Hepatocyte (in vitro differentiated cells): Measurements from ENCODE around the gene BID. TPM values are rescaled to one million over a fixed set of nuclear protein-coding genes. Genes with fewer than 3 reads are reported as not detected.

Experiments used
- DNase-seq: peaks from one replicate; pipeline ENCODE4 v3.0.0-alpha.2; 2016; ENCODE audit warnings: low spot score
- H2AFZ ChIP-seq: fragments of 200-600 bp; sonication (generic); 2 replicates; pipeline ENCODE4 v1.6.0; 2016; ENCODE audit warnings: antibody characterized with exemption, mild to moderate bottlenecking
- H3K27ac ChIP-seq: fragments of 200-600 bp; sonication (generic); 2 replicates; pipeline ENCODE4 v1.5.1; 2016; ENCODE audit warnings: mild to moderate bottlenecking
- H3K27me3 ChIP-seq: fragments of 200-600 bp; sonication (generic); 2 replicates; pipeline ENCODE4 v1.6.1; 2016
- H3K36me3 ChIP-seq: fragments of 200-600 bp; sonication (generic); replicated peaks from 2 replicates; pipeline ENCODE4 v1.5.1; 2016; ENCODE audit warnings: low read depth; ENCODE audit not compliant: insufficient read depth
- H3K4me1 ChIP-seq: fragments of 200-600 bp; sonication (generic); 2 replicates; pipeline ENCODE4 v1.5.1; 2016; ENCODE audit warnings: mild to moderate bottlenecking, moderate library complexity; ENCODE audit not compliant: insufficient read depth
- H3K4me2 ChIP-seq: fragments of 200-600 bp; sonication (generic); 2 replicates; pipeline ENCODE4 v1.6.0; 2016
- H3K4me3 ChIP-seq: fragments of 200-600 bp; sonication (generic); 2 replicates; pipeline ENCODE4 v1.5.1; 2016; ENCODE audit warnings: mild to moderate bottlenecking
- H3K79me2 ChIP-seq: fragments of 200-600 bp; sonication (generic); 2 replicates; pipeline ENCODE4 v1.6.0; 2017; ENCODE audit warnings: mild to moderate bottlenecking
- H3K9me2 ChIP-seq: fragments of 200-600 bp; sonication (generic); replicated peaks from 2 replicates; pipeline ENCODE4 v1.6.0; 2017; ENCODE audit warnings: mild to moderate bottlenecking; ENCODE audit not compliant: insufficient read depth
- H3K9me3 ChIP-seq: fragments of 200-600 bp; sonication (generic); 2 replicates; pipeline ENCODE4 v1.5.1; 2016; ENCODE audit warnings: low read depth, mild to moderate bottlenecking
- H4K20me1 ChIP-seq: fragments of 200-600 bp; sonication (generic); 2 replicates; pipeline ENCODE4 v1.6.0; 2016; ENCODE audit warnings: mild to moderate bottlenecking; ENCODE audit not compliant: insufficient read depth, poor library complexity, severe bottlenecking
- EZH2 ChIP-seq: fragments of 200-600 bp; sonication (generic); IDR thresholded peaks from 2 replicates; pipeline ENCODE4 v1.6.1; 2016; ENCODE audit warnings: antibody characterized with exemption, mild to moderate bottlenecking, borderline replicate concordance
- EZH2phosphoT487 ChIP-seq: fragments of 200-600 bp; sonication (generic); IDR thresholded peaks from one replicate; pipeline ENCODE4 v1.6.1; 2018; ENCODE audit warnings: antibody characterized with exemption, mild to moderate bottlenecking, low read depth, moderate library complexity; ENCODE audit not compliant: unreplicated experiment, severe bottlenecking
- WGBS: methylation state at CpG from one replicate; pipeline ENCODE4 v1.1.6; 2016; ENCODE audit warnings: low lambda C conversion rate; ENCODE audit errors: missing lambda C conversion rate; 5-methylcytosine and 5-hydroxymethylcytosine counted together
- polyA plus RNA-seq: library from polyadenylated mRNA; unstranded; fragments of >200 nt; fragmentation: Nextera tagmentation; extraction: Ambion mirVana; gene quantifications from 2 replicates; pipeline ENCODE4 v1.2.1, GENCODE V29; 2016
- total RNA-seq: library from RNA; depleted of rRNA; stranded (reverse); fragments of >200 nt; gene quantifications from 2 replicates; pipeline ENCODE4 v1.2.3, GENCODE V29; 2014
- TF ChIP-seq, protein P1 (sequence below): fragments of 200-600 bp; sonication (generic); IDR thresholded peaks from 2 replicates; pipeline ENCODE4 v1.5.1; 2016; ENCODE audit warnings: antibody characterized with exemption, mild to moderate bottlenecking; ENCODE audit not compliant: poor library complexity

Gene BID
- total and polyA plus RNA-seq, 2 experiments from 2014 or later, result 34.5 to 55.5 TPM

GRCh38 chr22:17817079-17817478, 42.8 kb upstream of the BID start:
- Histone ChIP-seq H3K9me2 (no peaks in the 10 kb centered on the region), H3K79me2 (no peaks in the 10 kb centered on the region), H3K4me3 (no peak overlapping the region), H2AFZ (no peak overlapping the region), H4K20me1 (no peaks in the 10 kb centered on the region), H3K27ac (no peak overlapping the region), H3K4me1 (no peaks in the 10 kb centered on the region), H3K9me3 (no peaks in the 10 kb centered on the region), H3K36me3 (no peaks in the 10 kb centered on the region), H3K27me3 (no peaks in the 10 kb centered on the region), H3K4me2 (no peak overlapping the region)
- no peak for TF ChIP-seq EZH2
- TF ChIP-seq, protein P1, sequence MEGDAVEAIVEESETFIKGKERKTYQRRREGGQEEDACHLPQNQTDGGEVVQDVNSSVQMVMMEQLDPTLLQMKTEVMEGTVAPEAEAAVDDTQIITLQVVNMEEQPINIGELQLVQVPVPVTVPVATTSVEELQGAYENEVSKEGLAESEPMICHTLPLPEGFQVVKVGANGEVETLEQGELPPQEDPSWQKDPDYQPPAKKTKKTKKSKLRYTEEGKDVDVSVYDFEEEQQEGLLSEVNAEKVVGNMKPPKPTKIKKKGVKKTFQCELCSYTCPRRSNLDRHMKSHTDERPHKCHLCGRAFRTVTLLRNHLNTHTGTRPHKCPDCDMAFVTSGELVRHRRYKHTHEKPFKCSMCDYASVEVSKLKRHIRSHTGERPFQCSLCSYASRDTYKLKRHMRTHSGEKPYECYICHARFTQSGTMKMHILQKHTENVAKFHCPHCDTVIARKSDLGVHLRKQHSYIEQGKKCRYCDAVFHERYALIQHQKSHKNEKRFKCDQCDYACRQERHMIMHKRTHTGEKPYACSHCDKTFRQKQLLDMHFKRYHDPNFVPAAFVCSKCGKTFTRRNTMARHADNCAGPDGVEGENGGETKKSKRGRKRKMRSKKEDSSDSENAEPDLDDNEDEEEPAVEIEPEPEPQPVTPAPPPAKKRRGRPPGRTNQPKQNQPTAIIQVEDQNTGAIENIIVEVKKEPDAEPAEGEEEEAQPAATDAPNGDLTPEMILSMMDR, result no peak
- no peak for TF ChIP-seq EZH2phosphoT487
- WGBS, result 93% methylated on average over 21 of the region's 21 CpGs
- no peak for DNase-seq

DNA sequence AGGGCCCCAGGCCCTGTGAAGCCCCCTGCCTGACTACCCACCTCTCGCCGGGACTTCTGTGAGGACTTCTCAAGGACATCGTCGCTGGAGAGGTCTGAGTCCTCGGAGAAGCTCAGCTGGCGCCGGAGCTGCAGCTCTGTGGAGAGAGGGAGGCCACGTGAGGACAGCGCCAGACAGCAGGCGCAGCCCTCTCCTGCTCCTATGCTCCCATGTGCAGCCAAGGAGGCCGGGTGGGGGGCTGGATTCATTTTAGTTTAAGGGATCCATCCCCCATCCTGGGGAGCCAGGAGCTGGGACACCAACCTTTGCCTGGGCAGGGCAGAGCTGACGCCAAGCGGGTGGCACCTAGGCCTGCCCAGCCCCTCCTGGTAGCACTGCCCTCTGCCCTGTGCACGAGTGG, 42.4 kb upstream of the BID start:
- TF ChIP-seq EZH2 (no peak), EZH2phosphoT487 (no peak)
- no peak overlapping the region for H3K4me3 ChIP-seq
- H4K20me1 ChIP-seq, result no peaks in the 10 kb centered on the region
- H2AFZ ChIP-seq, result no peak overlapping the region
- H3K4me1 ChIP-seq, result no peaks in the 10 kb centered on the region
- H3K36me3 ChIP-seq, result no peaks in the 10 kb centered on the region
- H3K9me3 ChIP-seq, result no peaks in the 10 kb centered on the region
- H3K79me2 ChIP-seq, result no peaks in the 10 kb centered on the region
- no peak overlapping the region for H3K27ac ChIP-seq
- H3K9me2 ChIP-seq, result no peaks in the 10 kb centered on the region
- DNase-seq, result no peak
- H3K4me2 ChIP-seq, result no peak overlapping the region
- H3K27me3 ChIP-seq, result no peaks in the 10 kb centered on the region
- 89% methylated on average over 13 of the region's 14 CpGs for WGBS

- no peaks in the 10 kb centered on the region for H3K36me3 ChIP-seq
- H2AFZ ChIP-seq, result no peak overlapping the region
- no peaks in the 10 kb centered on the region for H3K27me3 ChIP-seq
- no peaks in the 10 kb centered on the region for H3K4me1 ChIP-seq
- WGBS, result 96% methylated on average over 15 of the region's 15 CpGs
- H3K27ac ChIP-seq, result no peak overlapping the region
- TF ChIP-seq, protein P1, result no peak
- no peak for TF ChIP-seq EZH2phosphoT487
- no peak for TF ChIP-seq EZH2
- H3K9me3 ChIP-seq, result no peaks in the 10 kb centered on the region
- no peak for DNase-seq
- H3K4me3 ChIP-seq, result no peak overlapping the region
- no peaks in the 10 kb centered on the region for H3K79me2 ChIP-seq
- no peaks in the 10 kb centered on the region for H3K9me2 ChIP-seq
- H3K4me2 ChIP-seq, result no peak overlapping the region
- no peaks in the 10 kb centered on the region for H4K20me1 ChIP-seq
Observed at GRCh38 chr22:17815703-17816254, 41.5 kb upstream of the BID start.

- Histone ChIP-seq H2AFZ (no peak overlapping the region), H3K9me3 (no peaks in the 10 kb centered on the region), H3K4me3 (no peak overlapping the region), H3K79me2 (no peaks in the 10 kb centered on the region), H3K4me1 (no peaks in the 10 kb centered on the region), H3K27me3 (no peaks in the 10 kb centered on the region), H3K9me2 (no peaks in the 10 kb centered on the region), H3K36me3 (no peaks in the 10 kb centered on the region), H4K20me1 (no peaks in the 10 kb centered on the region), H3K27ac (no peak overlapping the region), H3K4me2 (no peak overlapping the region)
- 94% methylated on average over 20 of the region's 20 CpGs for WGBS
- no peak for TF ChIP-seq EZH2phosphoT487
- TF ChIP-seq EZH2, result no peak
- TF ChIP-seq, protein P1, result no peak
- DNase-seq, result no peak
Observed at GRCh38 chr22:17814830-17815229, 40.6 kb upstream of the BID start.
